GM21528 (cell line): ENCODE data around the gene WASL.

ENCODE experiments used
- ATAC-seq: cut with Tn5 transposase; IDR thresholded peaks from one replicate; pipeline ENCODE4 v1.9.1; 2021; ENCODE audit warnings: mild to moderate bottlenecking, moderate library complexity; ENCODE audit not compliant: unreplicated experiment, low FRiP score

WASL gene

GRCh38 chr7:123663200-123663599, 85.6 kb downstream of the WASL start:
- no peak for ATAC-seq

GRCh38 chr7:123662755-123663154, 86.0 kb downstream of the WASL start:
- no peak for ATAC-seq

- no peak for ATAC-seq
Observed at GRCh38 chr7:123662293-123662692, 86.5 kb downstream of the WASL start.

- no peak for ATAC-seq
Observed at GRCh38 chr7:123661765-123662164, 87.0 kb downstream of the WASL start.

GRCh38 chr7:123660514-123661354, 88.1 kb downstream of the WASL start:
- no peak for ATAC-seq

DNA sequence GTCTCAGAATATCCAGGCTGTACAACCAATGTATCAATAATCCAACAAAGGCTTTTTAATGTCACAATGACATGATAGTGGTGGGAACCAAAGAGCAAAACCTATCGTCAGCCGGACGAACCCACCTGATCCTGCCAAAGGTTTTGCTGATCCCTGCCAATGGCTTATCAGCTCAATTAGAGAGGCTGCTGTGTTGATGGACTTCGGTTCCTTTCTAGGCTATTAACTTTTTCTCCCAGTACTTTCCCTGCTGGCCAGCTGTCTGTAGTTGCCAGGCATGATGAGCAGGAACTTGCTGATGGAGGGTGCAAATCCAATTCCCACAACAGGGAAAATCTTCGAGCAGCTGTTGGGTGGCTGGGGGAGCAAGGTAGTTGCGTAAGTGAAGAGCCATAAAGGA, 90.8 kb downstream of the WASL start:
- ATAC-seq = no peak

- no peak for ATAC-seq
Observed at GRCh38 chr7:123657304-123657685, 91.5 kb downstream of the WASL start.

GRCh38 chr7:123656544-123657303, 92.1 kb downstream of the WASL start:
- ATAC-seq = no peak

DNA sequence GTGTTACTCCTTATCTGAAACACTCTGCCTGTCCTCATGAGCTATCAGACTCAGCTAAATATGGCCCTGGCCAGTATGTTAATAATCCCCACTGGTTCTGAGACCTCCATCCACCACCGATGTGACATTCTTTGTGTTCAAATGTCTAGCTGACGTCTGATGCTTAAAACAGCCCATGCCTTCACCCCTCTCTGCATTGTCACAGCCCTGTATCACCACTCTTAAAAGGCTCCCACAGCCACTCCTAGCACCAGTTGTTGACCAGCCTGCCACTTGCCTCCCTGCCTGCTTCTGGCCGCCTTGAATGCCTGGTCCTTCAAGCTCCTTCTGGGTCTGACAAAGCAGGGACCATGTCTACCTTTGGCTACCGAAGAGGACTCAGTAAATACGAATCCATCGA, 93.2 kb downstream of the WASL start, which contains the start of gene LMOD2:
TSS of gene LMOD2 (plus strand) at position 253 of the 400 bp plus-strand sequence. CDS start at position 351, 98 bp downstream.
- no peak for ATAC-seq

DNA sequence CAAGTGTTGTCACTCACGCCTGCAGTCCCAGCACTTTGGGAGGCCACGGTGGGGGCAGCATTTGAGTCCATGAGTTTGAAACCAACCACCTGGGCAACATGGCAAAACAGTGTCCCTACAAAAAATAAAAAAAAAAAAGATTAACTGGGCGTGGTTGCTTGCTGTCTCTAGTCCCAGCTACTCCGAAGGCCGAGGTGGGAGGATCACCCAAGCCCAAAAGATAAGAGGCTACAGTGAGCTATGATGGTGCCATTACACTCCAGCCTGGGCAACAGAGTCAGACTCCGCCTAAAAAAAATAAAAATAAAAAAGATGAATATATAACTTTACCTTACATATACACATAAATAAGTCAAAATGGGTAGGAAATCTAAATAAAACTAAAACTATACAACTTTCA, 95.6 kb downstream of the WASL start:
- no peak for ATAC-seq

GRCh38 chr7:123652406-123652805, 96.4 kb downstream of the WASL start:
- ATAC-seq = no peak

DNA sequence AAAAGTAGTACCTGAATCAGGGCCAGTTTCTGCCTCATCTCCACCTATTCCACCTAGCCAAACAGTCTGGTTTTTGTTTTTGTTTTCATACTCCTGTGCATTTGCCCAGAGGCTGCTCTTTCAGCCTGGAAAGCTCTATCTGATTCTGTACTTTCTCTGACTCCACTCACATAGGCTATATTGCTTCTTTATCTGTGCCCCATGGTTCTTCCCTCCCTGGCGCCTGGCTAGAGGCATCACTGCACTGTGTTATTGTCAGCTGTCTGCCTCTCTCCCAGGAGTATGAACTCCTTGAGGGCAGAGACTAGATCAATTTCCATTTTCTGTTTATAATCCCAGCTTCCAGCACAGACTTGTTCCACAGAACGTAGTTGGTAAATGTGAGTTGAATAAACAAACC, 98.2 kb downstream of the WASL start:
- ATAC-seq = no peak

DNA sequence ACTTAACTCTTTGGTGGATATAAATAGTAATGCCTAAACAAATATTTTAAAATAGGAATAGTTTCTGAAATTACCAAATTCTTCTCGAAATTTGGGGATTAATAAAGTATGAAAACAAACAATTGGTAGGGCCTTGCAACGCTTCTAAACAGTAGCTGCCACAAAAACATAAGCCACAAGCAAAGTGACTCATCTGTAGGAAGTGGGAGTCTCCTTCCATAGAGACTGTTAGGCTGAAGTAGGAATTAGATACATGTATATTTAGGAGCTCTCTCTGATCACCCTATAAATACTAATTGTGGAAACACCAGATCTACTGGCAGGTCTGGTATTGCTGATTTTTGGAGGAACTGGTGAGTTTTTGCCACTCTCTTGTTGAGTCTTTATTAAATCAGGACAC, 98.8 kb downstream of the WASL start:
- no peak for ATAC-seq

DNA sequence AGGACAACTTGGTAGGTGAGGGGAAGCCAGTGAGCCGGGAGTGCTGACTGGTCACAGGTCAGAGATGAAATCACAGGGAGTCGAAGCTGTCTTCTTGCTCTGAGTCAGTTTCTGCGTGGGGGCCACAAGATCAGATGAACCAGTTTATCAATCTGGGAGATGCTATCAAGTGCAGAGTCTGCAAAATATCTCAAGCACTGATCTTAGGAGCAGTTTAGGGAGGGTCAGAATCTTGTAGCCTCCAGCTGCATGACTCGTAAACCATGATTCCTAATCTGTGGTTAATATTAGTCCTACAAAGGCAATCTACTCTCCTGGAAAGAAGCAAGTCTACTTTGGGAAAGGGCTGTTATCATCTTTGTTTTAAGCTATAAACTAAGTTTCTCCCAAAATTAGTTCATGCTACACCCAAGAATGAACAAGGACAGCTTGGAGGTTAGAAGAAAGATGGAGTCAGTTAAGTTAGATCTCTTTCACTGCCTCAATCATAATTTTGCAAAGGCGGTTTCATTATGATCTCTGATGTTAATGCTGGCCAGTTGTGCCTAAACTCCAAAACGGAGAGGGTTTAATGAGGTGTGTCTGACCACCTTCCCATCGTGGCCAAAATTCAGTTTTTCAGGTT, 101.6 kb downstream of the WASL start:
- no peak for ATAC-seq

GRCh38 chr7:123645516-123645915, 103.3 kb downstream of the WASL start:
- no peak for ATAC-seq

GRCh38 chr7:123643495-123644441, 105.0 kb downstream of the WASL start:
- ATAC-seq = no peak

- no peak for ATAC-seq
Observed at GRCh38 chr7:123641901-123642300, 106.9 kb downstream of the WASL start.

DNA sequence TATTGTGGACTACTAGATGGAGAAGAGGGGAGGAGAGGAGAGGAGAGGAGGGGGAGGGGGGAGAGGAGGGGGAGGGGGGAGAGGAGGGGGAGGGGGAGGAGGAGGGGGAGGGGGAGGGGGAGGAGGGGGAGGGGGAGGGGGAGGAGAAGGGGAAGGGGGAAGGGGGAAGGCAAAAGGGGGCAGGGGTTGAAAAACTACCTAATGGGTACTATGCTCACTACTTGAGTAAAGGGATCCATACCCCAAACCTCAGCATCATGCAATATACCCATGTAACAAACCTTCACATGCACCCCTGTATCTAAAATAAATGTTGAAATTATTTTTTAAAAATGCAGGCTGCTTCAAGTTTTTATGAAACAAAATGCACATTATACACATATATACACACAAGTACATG, 108.2 kb downstream of the WASL start:
- no peak for ATAC-seq

DNA sequence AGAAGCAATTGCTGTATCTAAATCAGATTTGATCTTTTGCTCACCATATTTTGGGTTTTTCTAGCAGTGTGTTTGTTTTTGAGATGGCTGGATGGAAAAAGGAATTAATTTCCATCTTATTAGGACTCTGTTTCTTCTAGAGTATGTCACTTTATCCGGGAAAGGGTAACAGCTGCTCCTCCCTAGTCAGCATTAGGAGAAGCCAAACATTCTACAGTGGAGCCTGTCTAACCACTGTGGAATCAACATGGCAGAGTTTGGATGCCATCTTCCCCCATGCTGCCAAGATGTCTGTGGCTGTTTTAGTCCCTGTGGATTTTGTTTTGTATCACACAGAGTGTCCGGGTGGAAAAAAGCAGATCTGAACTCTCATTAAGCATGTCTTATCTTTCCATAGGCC, 109.2 kb downstream of the WASL start:
- no peak for ATAC-seq

DNA sequence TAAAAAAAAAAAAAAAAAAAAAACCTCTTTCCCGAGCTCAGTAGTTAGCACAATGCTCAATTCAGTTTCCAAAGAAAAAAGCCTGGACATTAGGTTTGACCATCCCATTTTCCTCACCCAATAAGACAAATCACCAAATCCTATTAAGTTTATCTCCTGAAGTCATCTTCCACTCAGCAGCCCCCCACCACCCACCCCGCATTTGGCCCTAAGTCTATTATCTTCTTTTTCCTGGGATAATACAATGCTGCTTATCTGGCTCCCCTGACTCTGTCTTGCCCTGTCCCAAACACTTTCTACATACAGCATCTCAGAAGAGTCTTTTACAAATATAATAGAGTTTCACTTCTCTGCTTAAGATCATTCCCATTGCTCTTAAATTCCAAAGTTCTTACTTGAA, 110.9 kb downstream of the WASL start:
- ATAC-seq = no peak
